ENCODE measurements around the gene FAM229A. TPM values are rescaled to one million over a fixed set of nuclear protein-coding genes. Genes with fewer than 3 reads are reported as not detected.

The FAM229A gene
- total and polyA plus RNA-seq, 9 of the 15 experiments (the other 6 are each of a cell fraction or from before 2014, with no cell fraction given), result 0.04 to 21.6 (median 7.4) TPM

DNA sequence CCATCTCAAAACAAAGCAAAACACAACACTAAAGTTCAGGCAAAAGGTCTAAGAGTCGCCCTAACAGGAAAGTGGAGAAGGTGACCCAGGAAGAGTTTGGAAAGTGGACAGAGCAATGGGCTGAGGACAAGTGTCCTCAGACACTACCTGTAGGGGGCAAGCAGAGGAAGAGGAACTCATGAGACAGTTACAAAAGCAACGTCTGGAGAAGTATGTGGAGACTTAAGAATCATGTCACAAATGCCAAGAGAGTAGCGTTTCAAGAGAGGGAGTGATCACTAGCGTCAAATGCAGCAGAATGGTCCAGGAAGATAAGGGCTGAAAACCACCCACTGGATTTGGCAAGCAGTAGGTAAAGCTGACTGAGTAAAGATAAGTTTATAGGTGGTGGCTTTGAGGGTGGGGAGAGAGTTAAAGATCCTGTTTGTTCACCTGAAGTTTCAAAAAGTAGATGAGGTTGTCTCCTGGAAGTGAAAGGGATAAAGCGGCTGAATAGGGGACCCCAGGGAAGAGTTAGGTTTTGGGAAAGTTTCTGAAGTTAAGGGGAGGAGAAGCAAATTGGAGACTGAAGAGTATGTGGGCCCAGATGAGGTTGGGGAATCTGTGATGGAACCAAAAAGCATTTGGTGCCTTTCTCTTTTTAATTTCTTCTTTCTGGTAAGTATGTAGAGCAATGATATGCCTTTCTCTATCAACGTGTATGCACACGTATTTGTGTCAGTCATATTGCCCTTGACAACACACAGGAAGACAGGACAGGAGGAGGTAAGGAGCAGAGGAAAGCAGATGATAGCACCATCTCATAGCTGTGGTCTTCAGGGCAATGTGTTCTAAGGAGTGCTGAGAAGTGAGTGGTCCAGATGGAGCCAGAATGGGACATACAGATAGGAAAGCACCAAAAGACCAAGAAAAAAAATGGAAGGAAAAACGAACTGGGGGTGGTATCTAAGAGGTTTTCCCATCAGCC is 28.9 kb upstream of the FAM229A start (continued):
- TF ChIP-seq, protein P1, sequence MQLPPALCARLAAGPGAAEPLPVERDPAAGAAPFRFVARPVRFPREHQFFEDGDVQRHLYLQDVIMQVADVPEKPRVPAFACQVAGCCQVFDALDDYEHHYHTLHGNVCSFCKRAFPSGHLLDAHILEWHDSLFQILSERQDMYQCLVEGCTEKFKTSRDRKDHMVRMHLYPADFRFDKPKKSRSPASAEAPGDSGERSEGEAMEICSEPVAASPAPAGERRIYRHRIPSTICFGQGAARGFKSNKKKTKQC (CRISPR knock-in tag; IDR thresholded peaks at IDR 0.05), result no peak; the same call in 1 of the 2 replicates
- TF ChIP-seq TAL1 (IDR thresholded peaks at IDR 0.05), result peak; percentile 98
- TF ChIP-seq, protein P2, sequence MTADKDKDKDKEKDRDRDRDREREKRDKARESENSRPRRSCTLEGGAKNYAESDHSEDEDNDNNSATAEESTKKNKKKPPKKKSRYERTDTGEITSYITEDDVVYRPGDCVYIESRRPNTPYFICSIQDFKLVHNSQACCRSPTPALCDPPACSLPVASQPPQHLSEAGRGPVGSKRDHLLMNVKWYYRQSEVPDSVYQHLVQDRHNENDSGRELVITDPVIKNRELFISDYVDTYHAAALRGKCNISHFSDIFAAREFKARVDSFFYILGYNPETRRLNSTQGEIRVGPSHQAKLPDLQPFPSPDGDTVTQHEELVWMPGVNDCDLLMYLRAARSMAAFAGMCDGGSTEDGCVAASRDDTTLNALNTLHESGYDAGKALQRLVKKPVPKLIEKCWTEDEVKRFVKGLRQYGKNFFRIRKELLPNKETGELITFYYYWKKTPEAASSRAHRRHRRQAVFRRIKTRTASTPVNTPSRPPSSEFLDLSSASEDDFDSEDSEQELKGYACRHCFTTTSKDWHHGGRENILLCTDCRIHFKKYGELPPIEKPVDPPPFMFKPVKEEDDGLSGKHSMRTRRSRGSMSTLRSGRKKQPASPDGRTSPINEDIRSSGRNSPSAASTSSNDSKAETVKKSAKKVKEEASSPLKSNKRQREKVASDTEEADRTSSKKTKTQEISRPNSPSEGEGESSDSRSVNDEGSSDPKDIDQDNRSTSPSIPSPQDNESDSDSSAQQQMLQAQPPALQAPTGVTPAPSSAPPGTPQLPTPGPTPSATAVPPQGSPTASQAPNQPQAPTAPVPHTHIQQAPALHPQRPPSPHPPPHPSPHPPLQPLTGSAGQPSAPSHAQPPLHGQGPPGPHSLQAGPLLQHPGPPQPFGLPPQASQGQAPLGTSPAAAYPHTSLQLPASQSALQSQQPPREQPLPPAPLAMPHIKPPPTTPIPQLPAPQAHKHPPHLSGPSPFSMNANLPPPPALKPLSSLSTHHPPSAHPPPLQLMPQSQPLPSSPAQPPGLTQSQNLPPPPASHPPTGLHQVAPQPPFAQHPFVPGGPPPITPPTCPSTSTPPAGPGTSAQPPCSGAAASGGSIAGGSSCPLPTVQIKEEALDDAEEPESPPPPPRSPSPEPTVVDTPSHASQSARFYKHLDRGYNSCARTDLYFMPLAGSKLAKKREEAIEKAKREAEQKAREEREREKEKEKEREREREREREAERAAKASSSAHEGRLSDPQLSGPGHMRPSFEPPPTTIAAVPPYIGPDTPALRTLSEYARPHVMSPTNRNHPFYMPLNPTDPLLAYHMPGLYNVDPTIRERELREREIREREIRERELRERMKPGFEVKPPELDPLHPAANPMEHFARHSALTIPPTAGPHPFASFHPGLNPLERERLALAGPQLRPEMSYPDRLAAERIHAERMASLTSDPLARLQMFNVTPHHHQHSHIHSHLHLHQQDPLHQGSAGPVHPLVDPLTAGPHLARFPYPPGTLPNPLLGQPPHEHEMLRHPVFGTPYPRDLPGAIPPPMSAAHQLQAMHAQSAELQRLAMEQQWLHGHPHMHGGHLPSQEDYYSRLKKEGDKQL (CRISPR knock-in tag; IDR thresholded peaks at IDR 0.05; ENCODE audit: borderline replicate concordance), result no peak
- no peak for TF ChIP-seq ZNF282 (CRISPR knock-in tag; IDR thresholded peaks at IDR 0.05)
- TF ChIP-seq ZSCAN32 (CRISPR knock-in tag; IDR thresholded peaks at IDR 0.05), result no peak
- TF ChIP-seq SRSF3 (IDR thresholded peaks at IDR 0.05; ENCODE audit: insufficient read depth, low read length), result no peak
- no peak for TF ChIP-seq RBM14 (IDR thresholded peaks at IDR 0.05; ENCODE audit: borderline replicate concordance, insufficient read depth, low read depth, low read length)
- TF ChIP-seq BHLHE40 (IDR thresholded peaks at IDR 0.05; ENCODE audit: low read length), result peak; percentile 69
- TF ChIP-seq ZBTB7A (IDR thresholded peaks at IDR 0.05; ENCODE audit: borderline replicate concordance, control insufficient read depth, low read depth, low read length), result no peak
- TF ChIP-seq CBX2 (IDR thresholded peaks at IDR 0.05; ENCODE audit: insufficient read depth, low read length, poor library complexity, severe bottlenecking), result no peak
- TF ChIP-seq ZNF316 (IDR thresholded peaks at IDR 0.05), result peak; percentile 57
- TF ChIP-seq TBL1XR1 (IDR thresholded peaks at IDR 0.05; ENCODE audit: low read length in 2 of 2), result peak; percentile 87 to 97; a peak in 3 of 4 replicates
- TF ChIP-seq, protein P3, sequence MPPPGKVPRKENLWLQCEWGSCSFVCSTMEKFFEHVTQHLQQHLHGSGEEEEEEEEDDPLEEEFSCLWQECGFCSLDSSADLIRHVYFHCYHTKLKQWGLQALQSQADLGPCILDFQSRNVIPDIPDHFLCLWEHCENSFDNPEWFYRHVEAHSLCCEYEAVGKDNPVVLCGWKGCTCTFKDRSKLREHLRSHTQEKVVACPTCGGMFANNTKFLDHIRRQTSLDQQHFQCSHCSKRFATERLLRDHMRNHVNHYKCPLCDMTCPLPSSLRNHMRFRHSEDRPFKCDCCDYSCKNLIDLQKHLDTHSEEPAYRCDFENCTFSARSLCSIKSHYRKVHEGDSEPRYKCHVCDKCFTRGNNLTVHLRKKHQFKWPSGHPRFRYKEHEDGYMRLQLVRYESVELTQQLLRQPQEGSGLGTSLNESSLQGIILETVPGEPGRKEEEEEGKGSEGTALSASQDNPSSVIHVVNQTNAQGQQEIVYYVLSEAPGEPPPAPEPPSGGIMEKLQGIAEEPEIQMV (tag; conservative IDR thresholded peaks at IDR 0.05; ENCODE audit: low read depth), result no peak
- peak; percentile 99 for TF ChIP-seq SMARCE1 (IDR thresholded peaks at IDR 0.05)
- TF ChIP-seq, protein P4, sequence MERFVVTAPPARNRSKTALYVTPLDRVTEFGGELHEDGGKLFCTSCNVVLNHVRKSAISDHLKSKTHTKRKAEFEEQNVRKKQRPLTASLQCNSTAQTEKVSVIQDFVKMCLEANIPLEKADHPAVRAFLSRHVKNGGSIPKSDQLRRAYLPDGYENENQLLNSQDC (CRISPR knock-in tag; IDR thresholded peaks at IDR 0.05), result no peak
- TF ChIP-seq ZFP1 (CRISPR knock-in tag; IDR thresholded peaks at IDR 0.05), result no peak
- TF ChIP-seq DMBX1 (CRISPR knock-in tag; IDR thresholded peaks at IDR 0.05; ENCODE audit: borderline replicate concordance), result peak; percentile 67

All from K562 (cell line).